Measurements from ENCODE around the gene GPRIN1. TPM values are rescaled to one million over a fixed set of nuclear protein-coding genes. Genes with fewer than 3 reads are reported as not detected.
A peak's percentile ranks its signal among the peaks of the same experiment; 100 is the strongest.

The GPRIN1 gene
- total and polyA plus RNA-seq, 7 donors, result 0.18 to 1.2 (median 0.30) TPM

- no peak for ATAC-seq
- DNase-seq, result no peak
- no peaks in the 10 kb centered on the region for H3K36me3 ChIP-seq (ENCODE audit: insufficient read depth in 1 of 2, low read depth in 1 of 2)
- intact Hi-C loops (cut with DNase I), result no loop called here
- TF ChIP-seq CTCF (IDR thresholded peaks at IDR 0.05), result no peak
- H3K4me1 ChIP-seq, result peaks cover 24% of the 10 kb centered on the region
- no peak overlapping the region for H3K4me3 ChIP-seq
- H3K9me3 ChIP-seq, result no peaks in the 10 kb centered on the region
- no peak overlapping the region for H3K27ac ChIP-seq
- WGBS, 3 donors, result 63 to 72% (median 68%) methylated on average over 4 of the region's 4 CpGs
- H3K27me3 ChIP-seq (ENCODE audit: insufficient read depth in 3 of 3, low read length in 2 of 3), result peaks cover 0 to 32% (median 16%) of the 10 kb centered on the region in 3 donors
Observed at GRCh38 chr5:176624142-176624541, 14.2 kb upstream of the GPRIN1 start.

GRCh38 chr5:176621661-176622079, 11.7 kb upstream of the GPRIN1 start:
- peak; percentile 72 to 85 (median 82) for ATAC-seq
- Histone ChIP-seq H3K27me3 (ENCODE audit: insufficient read depth in 3 of 3, low read length in 2 of 3) (peaks cover 0 to 42% (median 14%) of the 10 kb centered on the region in 3 donors), H3K9me3 (no peaks in the 10 kb centered on the region), H3K27ac (peak overlapping the region; percentile 16), H3K4me3 (no peak overlapping the region), H3K36me3 (ENCODE audit: insufficient read depth in 1 of 2, low read depth in 1 of 2) (no peaks in the 10 kb centered on the region), H3K4me1 (peaks cover 24% of the 10 kb centered on the region)
- DNase-seq, result peak; percentile 36 to 70
- 31 to 44% (median 36%) methylated on average over 13 of the region's 13 CpGs for WGBS, 3 donors
- TF ChIP-seq CTCF (IDR thresholded peaks at IDR 0.05), result no peak
- intact Hi-C loops (cut with DNase I), result no loop called here

GRCh38 chr5:176620333-176620981, 10.5 kb upstream of the GPRIN1 start:
- peak; percentile 16 to 41 (median 32) for ATAC-seq
- intact Hi-C loops (cut with DNase I), result no loop called here

GRCh38 chr5:176619569-176620332, 9.8 kb upstream of the GPRIN1 start:
- Histone ChIP-seq H3K27me3 (ENCODE audit: insufficient read depth in 3 of 3, low read length in 2 of 3) (peaks cover 0 to 52% (median 14%) of the 10 kb centered on the region in 3 donors), H3K4me3 (peak overlapping the region; percentile 40), H3K36me3 (ENCODE audit: insufficient read depth in 1 of 2, low read depth in 1 of 2) (no peaks in the 10 kb centered on the region), H3K27ac (no peak overlapping the region), H3K9me3 (no peaks in the 10 kb centered on the region), H3K4me1 (peaks cover 24% of the 10 kb centered on the region)
- intact Hi-C loops (cut with DNase I), result no loop called here
- TF ChIP-seq CTCF (IDR thresholded peaks at IDR 0.05), result no peak
- ATAC-seq, result peak in 1 of 4 donors; percentile 18
- WGBS, 3 donors, result 8 to 11% (median 8%) methylated on average over 52 to 59 of the region's 59 CpGs
- DNase-seq, result no peak

More at GRCh38 chr5:176620333-176620981, 10.5 kb upstream of the GPRIN1 start:
- Histone ChIP-seq H3K4me1 (peaks cover 24% of the 10 kb centered on the region), H3K36me3 (ENCODE audit: insufficient read depth in 1 of 2, low read depth in 1 of 2) (no peaks in the 10 kb centered on the region), H3K4me3 (no peak overlapping the region), H3K27me3 (ENCODE audit: insufficient read depth in 3 of 3, low read length in 2 of 3) (peaks cover 0 to 49% (median 14%) of the 10 kb centered on the region in 3 donors), H3K27ac (no peak overlapping the region), H3K9me3 (no peaks in the 10 kb centered on the region)
- DNase-seq, result peak; percentile 41 to 62
- TF ChIP-seq CTCF (IDR thresholded peaks at IDR 0.05), result no peak
- 4 to 10% (median 8%) methylated on average over 32 of the region's 32 CpGs for WGBS, 3 donors
